HCT116 (cell line): ENCODE data around the gene GPR68. TPM values are rescaled to one million over a fixed set of nuclear protein-coding genes. Genes with fewer than 3 reads are reported as not detected.
"Not testable (repeated sequence)": the region's sequence is repeated elsewhere in the genome, so short reads cannot be mapped to it uniquely, and the experiment has no call there.

ENCODE experiments used
- ATAC-seq: fragments of 200-7000 bp; cut with Tn5 transposase; 2 replicates; pipeline ENCODE4 v1.9.1; 2020; ENCODE audit warnings: mild to moderate bottlenecking, moderate library complexity
- BruUV-seq: library from RNA; stranded (reverse); fragments of 400-500 nt; replicated peaks from 2 replicates; lab custom pipeline; 2021; lab: Mats Ljungman, UMichigan
- CTCF ChIA-PET: fragments of 300-600 bp; sonication (Branson Sonifier 250); formaldehyde crosslinking; loops from one replicate; lab custom pipeline; 2021; ENCODE audit warnings: antibody characterized with exemption; lab: Charles Lee
- POLR2A ChIA-PET: fragments of 300-600, 350-600 bp; sonication (Branson Sonifier 250); formaldehyde crosslinking; loops from one replicate; lab custom pipeline; 2021; ENCODE audit warnings: antibody characterized with exemption; lab: Charles Lee
- RAD21 ChIA-PET, 2 experiments: fragments of 300-600 bp; sonication (Branson Sonifier 250); formaldehyde crosslinking; loops; one replicate each; lab custom pipeline; 2023; ENCODE audit warnings: low total read pairs in 2 of 2; ENCODE audit not compliant: uncharacterized antibody in 2 of 2, unreplicated experiment in 2 of 2, low non-redundant PET in 1 of 2; lab: Charles Lee
- DNase-seq: peaks from one replicate; pipeline ENCODE4 v3.0.0-alpha.2; 2010; ENCODE audit warnings: low read depth, low spot score
- H2AFZ ChIP-seq: fragments of 200-600 bp; shearing (Covaris generic), sonication (generic); 2 replicates; pipeline ENCODE4 v1.6.1; 2017; ENCODE audit warnings: low read depth, mixed run types, mixed read lengths, antibody characterized with exemption, low read length; ENCODE audit not compliant: poor library complexity, severe bottlenecking
- H3K27ac ChIP-seq: 2 replicates; pipeline ENCODE4 v1.5.1; 2012; ENCODE audit warnings: low read depth, low read length
- H3K27me3 ChIP-seq: fragments of 200-600 bp; sonication (generic); 2 replicates; pipeline ENCODE4 v1.6.1; 2016; ENCODE audit warnings: mixed run types, low read length, mixed read lengths; ENCODE audit not compliant: insufficient read depth
- H3K36me3 ChIP-seq, 2 experiments: fragments of 200-500 bp in 1 of 2; fragments of 200-600 bp in 1 of 2; sonication (Bioruptor generic) in 1 of 2; sonication (generic) in 1 of 2; 2 replicates each; pipeline versions ENCODE4 v1.5.1 to v1.6.1; 2014 to 2016; ENCODE audit warnings: low read length in 2 of 2, inconsistent platforms in 1 of 2, mixed read lengths in 1 of 2, mixed run types in 1 of 2; ENCODE audit not compliant: insufficient read depth in 2 of 2, control insufficient read depth in 1 of 2
- H3K4me1 ChIP-seq, 2 experiments: fragments of 200-600 bp in 1 of 2; sonication (generic) in 1 of 2; 2 replicates each; pipeline versions ENCODE4 v1.5.1 to v1.6.1; 2012 to 2017; ENCODE audit warnings: low read length in 2 of 2, inconsistent platforms in 1 of 2, mild to moderate bottlenecking in 1 of 2, mixed read lengths in 1 of 2, mixed run types in 1 of 2, moderate library complexity in 1 of 2; ENCODE audit not compliant: insufficient read depth in 2 of 2, control insufficient read depth in 1 of 2
- H3K4me2 ChIP-seq: fragments of 200-600 bp; sonication (generic); 2 replicates; pipeline ENCODE4 v1.6.1; 2017; ENCODE audit warnings: mixed run types, low read length, mixed read lengths
- H3K4me3 ChIP-seq, 2 experiments: fragments of 200-600 bp in 1 of 2; sonication (generic) in 1 of 2; replicated peaks in 1 of 2; 2 replicates each; pipeline ENCODE4 v1.5.1; 2011 to 2016; ENCODE audit warnings: low read length in 2 of 2, control low read depth in 1 of 2, low read depth in 1 of 2, mild to moderate bottlenecking in 1 of 2, mixed read lengths in 1 of 2, mixed run types in 1 of 2
- H3K79me2 ChIP-seq: fragments of 200-600 bp; sonication (generic); 2 replicates; pipeline ENCODE4 v1.6.1; 2017; ENCODE audit warnings: mild to moderate bottlenecking, mixed run types, low read length, moderate library complexity, mixed read lengths; ENCODE audit not compliant: insufficient read depth
- H3K9ac ChIP-seq: fragments of 200-600 bp; sonication (generic); 2 replicates; pipeline ENCODE4 v1.6.1; 2016; ENCODE audit warnings: low read length, mixed read lengths
- H3K9me2 ChIP-seq: fragments of 200-600 bp; sonication (generic), shearing (Covaris generic); 2 replicates; pipeline ENCODE4 v1.6.1; 2017; ENCODE audit warnings: mixed run types, mild to moderate bottlenecking, moderate library complexity; ENCODE audit not compliant: insufficient read depth
- H3K9me3 ChIP-seq, 2 experiments: fragments of 200-500 bp in 1 of 2; fragments of 200-600 bp in 1 of 2; sonication (Bioruptor generic) in 1 of 2; sonication (generic) in 1 of 2; 2 replicates each; pipeline ENCODE4 v1.6.1; 2014 to 2017; ENCODE audit warnings: low read length in 2 of 2, mixed read lengths in 2 of 2, inconsistent platforms in 1 of 2, low read depth in 1 of 2, mild to moderate bottlenecking in 1 of 2, mixed run types in 1 of 2, moderate library complexity in 1 of 2; ENCODE audit not compliant: control insufficient read depth in 1 of 2, insufficient read depth in 1 of 2
- H4K20me1 ChIP-seq: fragments of 200-600 bp; sonication (generic), shearing (Covaris generic); 2 replicates; pipeline ENCODE4 v1.6.1; 2017; ENCODE audit warnings: mixed run types, mild to moderate bottlenecking, moderate library complexity; ENCODE audit not compliant: insufficient read depth
- ATF3 ChIP-seq: IDR thresholded peaks from 2 replicates; pipeline ENCODE4 v1.6.1; 2012
- CBX3 ChIP-seq: IDR thresholded peaks from 2 replicates; pipeline ENCODE4 v1.6.1; 2012; ENCODE audit warnings: low read depth
- EGR1 ChIP-seq: IDR thresholded peaks from 2 replicates; pipeline ENCODE4 v1.6.1; 2012; ENCODE audit warnings: low read depth
- JUND ChIP-seq: IDR thresholded peaks from 2 replicates; pipeline ENCODE4 v1.6.1; 2012
- POLR2A ChIP-seq: IDR thresholded peaks from 2 replicates; pipeline ENCODE4 v1.7.0; 2011; ENCODE audit warnings: borderline replicate concordance; ENCODE audit not compliant: insufficient read depth, insufficient read length; ENCODE audit errors: extremely low read depth
- SIN3A ChIP-seq: IDR thresholded peaks from 2 replicates; pipeline ENCODE4 v1.6.1; 2012; ENCODE audit warnings: low read depth
- SP1 ChIP-seq: IDR thresholded peaks from 2 replicates; pipeline ENCODE4 v1.6.1; 2012; ENCODE audit warnings: low read depth
- SRF ChIP-seq: IDR thresholded peaks from 2 replicates; pipeline ENCODE4 v1.6.1; 2012; ENCODE audit warnings: low read depth
- intact Hi-C: fragments of 100-400 bp; cut with micrococcal nuclease; formaldehyde crosslinking; loops from 2 replicates; pipeline ENCODE4 v1.10.0; 2022
- total RNA-seq: library from RNA; stranded (reverse); gene quantifications from one replicate; pipeline ENCODE4 v1.2.1, GENCODE V29; 2021; ENCODE audit not compliant: unreplicated experiment

GPR68 gene
- total RNA-seq, 1 experiment from 2014 or later, result not detected

- H3K4me3 ChIP-seq, H3K4me1 ChIP-seq, ATAC-seq, H2AFZ ChIP-seq, DNase-seq, POLR2A ChIA-PET, RAD21 ChIA-PET, BruUV-seq, CTCF ChIA-PET, H3K4me2 ChIP-seq, intact Hi-C loops, H3K9me2 ChIP-seq, H3K27ac ChIP-seq, H3K79me2 ChIP-seq, H4K20me1 ChIP-seq, H3K9ac ChIP-seq, H3K27me3 ChIP-seq: not testable (repeated sequence)
- H3K9me3 ChIP-seq, result peaks cover 11 to 14% of the 10 kb centered on the region in 2 experiments; a peak in 2 of 4 replicates
- H3K36me3 ChIP-seq, result peaks cover 27 to 60% of the 10 kb centered on the region in 2 experiments
- peak; percentile 82 for TF ChIP-seq CBX3
Observed at GRCh38 chr14:91200802-91201201, 43.7 kb downstream of the GPR68 start.

DNA sequence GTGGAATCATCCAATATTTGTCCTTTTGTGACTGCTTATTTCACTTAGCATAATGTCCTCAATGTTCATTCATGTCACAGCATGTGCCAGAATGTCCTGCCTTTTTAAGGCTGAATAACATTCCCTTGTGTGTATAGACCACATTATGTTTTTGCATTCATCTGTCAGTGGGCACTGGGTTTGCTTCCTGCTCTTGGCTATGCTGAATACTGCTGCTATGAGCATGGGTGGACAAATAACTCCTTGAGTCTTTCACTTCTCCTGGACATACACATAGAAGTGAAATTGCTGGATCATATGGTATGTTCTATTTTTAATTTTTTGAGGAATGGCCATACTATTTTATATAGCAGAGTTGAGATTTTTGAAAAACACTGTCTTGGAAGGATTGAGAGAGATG is 46.9 kb downstream of the GPR68 start:
- no peak overlapping the region for H3K9ac ChIP-seq
- H3K9me3 ChIP-seq, result peaks cover 11 to 14% of the 10 kb centered on the region in 2 experiments; a peak in 2 of 4 replicates
- H2AFZ ChIP-seq, result no peak overlapping the region
- peaks cover 18 to 35% of the 10 kb centered on the region in 2 experiments for H3K36me3 ChIP-seq
- intact Hi-C loops, result no loop called here
- no peak overlapping the region for H3K4me2 ChIP-seq
- BruUV-seq, result no TSS peak
- no peaks in the 10 kb centered on the region for H3K27me3 ChIP-seq
- ATAC-seq (no peak), DNase-seq (no peak)
- H4K20me1 ChIP-seq, result no peaks in the 10 kb centered on the region
- ChIA-PET CTCF (no interaction called here), POLR2A (no interaction called here), RAD21 (no interaction called here)
- no peak overlapping the region for H3K4me3 ChIP-seq
- no peaks in the 10 kb centered on the region for H3K9me2 ChIP-seq
- H3K4me1 ChIP-seq, result no peaks in the 10 kb centered on the region
- no peaks in the 10 kb centered on the region for H3K79me2 ChIP-seq
- H3K27ac ChIP-seq, result no peak overlapping the region
- TF ChIP-seq POLR2A (no peak), EGR1 (no peak), SRF (no peak), SP1 (no peak), SIN3A (no peak), JUND (no peak), ATF3 (no peak)
